GM23338 (cell line): ENCODE data around the gene ESR2. TPM values are rescaled to one million over a fixed set of nuclear protein-coding genes. Genes with fewer than 3 reads are reported as not detected.

Experiments
- ATAC-seq: fragments of 200-7000 bp; cut with Tn5 transposase; 3 replicates; pipeline ENCODE4 v1.9.1; 2020
- DNase-seq: peaks from one replicate; pipeline ENCODE4 v3.0.0-alpha.2; 2015; ENCODE audit warnings: low spot score
- H2AFZ ChIP-seq: fragments of 200-600 bp; sonication (generic); 2 replicates; pipeline ENCODE4 v1.8.0; 2016; ENCODE audit warnings: antibody characterized with exemption, mild to moderate bottlenecking, moderate library complexity
- H3F3A ChIP-seq: fragments of 200-600 bp; sonication (generic); replicated peaks from 2 replicates; pipeline ENCODE4 v1.8.0; 2017; ENCODE audit warnings: antibody characterized with exemption, mixed run types, low read depth
- H3K27ac ChIP-seq: fragments of 200-600 bp; sonication (generic); 2 replicates; pipeline ENCODE4 v1.6.1; 2016; ENCODE audit warnings: low read depth
- H3K27me3 ChIP-seq: fragments of 200-600 bp; sonication (generic); 2 replicates; pipeline ENCODE4 v1.8.0; 2016; ENCODE audit warnings: mild to moderate bottlenecking, mixed run types, moderate library complexity; ENCODE audit not compliant: insufficient read depth
- H3K36me3 ChIP-seq: fragments of 200-600 bp; sonication (generic); 2 replicates; pipeline ENCODE4 v1.8.0; 2016; ENCODE audit warnings: mild to moderate bottlenecking; ENCODE audit not compliant: insufficient read depth
- H3K4me1 ChIP-seq: fragments of 200-600 bp; sonication (generic); 2 replicates; pipeline ENCODE4 v1.8.0; 2016; ENCODE audit warnings: mild to moderate bottlenecking, moderate library complexity; ENCODE audit not compliant: insufficient read depth
- H3K4me2 ChIP-seq: fragments of 200-600 bp; sonication (generic); 2 replicates; pipeline ENCODE4 v1.7.1; 2017; ENCODE audit warnings: mixed run types
- H3K4me3 ChIP-seq: fragments of 200-600 bp; sonication (generic); 2 replicates; pipeline ENCODE4 v1.6.1; 2016; ENCODE audit warnings: mixed run types
- H3K79me2 ChIP-seq: fragments of 200-600 bp; sonication (generic); replicated peaks from 2 replicates; pipeline ENCODE4 v1.8.0; 2017; ENCODE audit warnings: mild to moderate bottlenecking; ENCODE audit not compliant: insufficient read depth
- H3K9me2 ChIP-seq: fragments of 200-600 bp; sonication (generic); 2 replicates; pipeline ENCODE4 v1.8.0; 2017; ENCODE audit not compliant: insufficient read depth
- H4K20me1 ChIP-seq: fragments of 200-600 bp; sonication (generic); replicated peaks from 2 replicates; pipeline ENCODE4 v1.8.0; 2017; ENCODE audit warnings: mild to moderate bottlenecking; ENCODE audit not compliant: insufficient read depth
- H3K27ac Mint-ChIP-seq: 2 replicates; pipeline ENCODE4 v1.8.0; 2020; ENCODE audit warnings: inconsistent platforms, mild to moderate bottlenecking, moderate library complexity, mixed read lengths
- H3K27me3 Mint-ChIP-seq: 3 replicates; pipeline ENCODE4 v1.8.0; 2022; ENCODE audit warnings: low read depth, mild to moderate bottlenecking, moderate library complexity, mixed read lengths, inconsistent platforms; ENCODE audit not compliant: insufficient read depth, poor library complexity
- H3K36me3 Mint-ChIP-seq: 3 replicates; pipeline ENCODE4 v1.8.0; 2021; ENCODE audit warnings: low read depth, mild to moderate bottlenecking, inconsistent platforms, moderate library complexity, mixed read lengths
- H3K4me1 Mint-ChIP-seq: 3 replicates; pipeline ENCODE4 v1.8.0; 2020; ENCODE audit warnings: mild to moderate bottlenecking, inconsistent platforms, mixed read lengths
- H3K4me3 Mint-ChIP-seq: 3 replicates; pipeline ENCODE4 v1.8.0; 2021; ENCODE audit warnings: moderate library complexity, mild to moderate bottlenecking, inconsistent platforms, mixed read lengths
- H3K9me3 Mint-ChIP-seq: 3 replicates; pipeline ENCODE4 v1.8.0; 2020; ENCODE audit warnings: moderate library complexity, mild to moderate bottlenecking, inconsistent platforms, mixed read lengths
- CREB1 ChIP-seq: fragments of 250-450 bp; sonication (Bioruptor Pico); IDR thresholded peaks from 2 replicates; pipeline ENCODE4 v1.5.0; 2020; ENCODE audit warnings: low read depth, mild to moderate bottlenecking, moderate library complexity
- EZH2 ChIP-seq: fragments of 200-600 bp; sonication (generic); IDR thresholded peaks from one replicate; pipeline ENCODE4 v1.8.0; 2017; ENCODE audit warnings: antibody characterized with exemption, mild to moderate bottlenecking, low read depth; ENCODE audit not compliant: unreplicated experiment
- NANOG ChIP-seq: IDR thresholded peaks from 2 replicates; pipeline ENCODE4 v1.6.1; 2016; ENCODE audit warnings: antibody characterized with exemption, borderline replicate concordance
- POLR2AphosphoS5 ChIP-seq: IDR thresholded peaks from 2 replicates; pipeline ENCODE4 v1.6.1; 2016; ENCODE audit warnings: antibody characterized with exemption, low read depth
- ZNF114 ChIP-seq: fragments of 250-450 bp; sonication (Bioruptor Pico); IDR thresholded peaks from 2 replicates; pipeline ENCODE4 v1.5.0; 2020; ENCODE audit warnings: mild to moderate bottlenecking, moderate library complexity
- polyA plus RNA-seq: library from polyadenylated mRNA; unstranded; fragments of >200 nt; fragmentation: Nextera tagmentation; extraction: Ambion mirVana; gene quantifications from 2 replicates; pipeline ENCODE4 v1.2.1, GENCODE V29; 2016
- total RNA-seq: library from RNA; depleted of rRNA; stranded (reverse); fragments of >200 nt; shearing (Covaris generic); gene quantifications from 2 replicates; pipeline ENCODE4 v1.2.3, GENCODE V29; 2014
- TF ChIP-seq, protein P1 (sequence below): IDR thresholded peaks from one replicate; pipeline ENCODE4 v1.6.1; 2018; ENCODE audit warnings: antibody characterized with exemption; ENCODE audit not compliant: unreplicated experiment
- TF ChIP-seq, protein P2 (sequence below): IDR thresholded peaks from 2 replicates; pipeline ENCODE4 v1.6.1; 2016; ENCODE audit warnings: antibody characterized with exemption
- TF ChIP-seq, protein P3 (sequence below), 2 experiments: fragments of 200-600 bp in 1 of 2; sonication (generic) in 1 of 2; conservative IDR thresholded peaks; 2 replicates each; pipeline versions ENCODE4 v1.5.1 to v1.6.1; 2016 to 2017; ENCODE audit warnings: antibody characterized with exemption in 2 of 2, low read depth in 2 of 2, mild to moderate bottlenecking in 2 of 2, moderate library complexity in 1 of 2

The ESR2 gene
- total and polyA plus RNA-seq, 2 experiments from 2014 or later = 0.58 to 0.59 TPM

DNA sequence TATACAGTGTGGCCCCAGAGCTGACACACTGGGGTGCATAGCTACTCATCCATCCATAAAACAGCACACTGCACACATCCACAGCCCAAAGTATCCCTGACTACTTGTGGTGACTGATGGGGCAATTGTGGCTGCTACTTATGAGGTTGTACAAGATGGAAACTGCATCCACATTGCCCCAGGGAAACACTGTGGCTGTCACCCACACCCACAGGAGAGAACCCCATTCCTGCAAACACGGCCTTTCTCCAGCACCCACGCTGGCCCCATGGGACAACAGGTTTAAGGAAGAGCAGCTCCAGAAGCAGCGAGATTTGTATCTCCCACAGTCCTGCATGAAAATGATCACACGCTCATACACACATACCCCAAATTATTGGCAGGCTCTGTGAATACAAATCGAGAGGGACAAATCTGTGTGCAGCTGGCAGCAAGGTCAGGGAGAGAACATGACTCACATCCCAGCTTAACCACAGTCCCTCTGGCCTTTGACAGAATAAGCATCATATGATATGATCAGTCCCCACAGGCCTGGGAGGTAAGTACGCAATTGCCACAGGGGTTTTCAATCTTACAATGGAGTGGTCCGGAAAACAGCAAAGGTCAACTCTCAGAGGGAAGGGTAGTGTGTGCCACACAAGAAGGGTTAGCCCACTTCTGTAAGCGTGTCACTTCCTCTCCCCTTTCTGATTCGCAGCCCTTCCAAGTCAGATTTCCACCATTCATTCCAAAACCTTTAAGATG, 61.9 kb downstream of the ESR2 start (continued):
- TF ChIP-seq, protein P1, sequence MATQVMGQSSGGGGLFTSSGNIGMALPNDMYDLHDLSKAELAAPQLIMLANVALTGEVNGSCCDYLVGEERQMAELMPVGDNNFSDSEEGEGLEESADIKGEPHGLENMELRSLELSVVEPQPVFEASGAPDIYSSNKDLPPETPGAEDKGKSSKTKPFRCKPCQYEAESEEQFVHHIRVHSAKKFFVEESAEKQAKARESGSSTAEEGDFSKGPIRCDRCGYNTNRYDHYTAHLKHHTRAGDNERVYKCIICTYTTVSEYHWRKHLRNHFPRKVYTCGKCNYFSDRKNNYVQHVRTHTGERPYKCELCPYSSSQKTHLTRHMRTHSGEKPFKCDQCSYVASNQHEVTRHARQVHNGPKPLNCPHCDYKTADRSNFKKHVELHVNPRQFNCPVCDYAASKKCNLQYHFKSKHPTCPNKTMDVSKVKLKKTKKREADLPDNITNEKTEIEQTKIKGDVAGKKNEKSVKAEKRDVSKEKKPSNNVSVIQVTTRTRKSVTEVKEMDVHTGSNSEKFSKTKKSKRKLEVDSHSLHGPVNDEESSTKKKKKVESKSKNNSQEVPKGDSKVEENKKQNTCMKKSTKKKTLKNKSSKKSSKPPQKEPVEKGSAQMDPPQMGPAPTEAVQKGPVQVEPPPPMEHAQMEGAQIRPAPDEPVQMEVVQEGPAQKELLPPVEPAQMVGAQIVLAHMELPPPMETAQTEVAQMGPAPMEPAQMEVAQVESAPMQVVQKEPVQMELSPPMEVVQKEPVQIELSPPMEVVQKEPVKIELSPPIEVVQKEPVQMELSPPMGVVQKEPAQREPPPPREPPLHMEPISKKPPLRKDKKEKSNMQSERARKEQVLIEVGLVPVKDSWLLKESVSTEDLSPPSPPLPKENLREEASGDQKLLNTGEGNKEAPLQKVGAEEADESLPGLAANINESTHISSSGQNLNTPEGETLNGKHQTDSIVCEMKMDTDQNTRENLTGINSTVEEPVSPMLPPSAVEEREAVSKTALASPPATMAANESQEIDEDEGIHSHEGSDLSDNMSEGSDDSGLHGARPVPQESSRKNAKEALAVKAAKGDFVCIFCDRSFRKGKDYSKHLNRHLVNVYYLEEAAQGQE = no peak
- TF ChIP-seq, protein P2, sequence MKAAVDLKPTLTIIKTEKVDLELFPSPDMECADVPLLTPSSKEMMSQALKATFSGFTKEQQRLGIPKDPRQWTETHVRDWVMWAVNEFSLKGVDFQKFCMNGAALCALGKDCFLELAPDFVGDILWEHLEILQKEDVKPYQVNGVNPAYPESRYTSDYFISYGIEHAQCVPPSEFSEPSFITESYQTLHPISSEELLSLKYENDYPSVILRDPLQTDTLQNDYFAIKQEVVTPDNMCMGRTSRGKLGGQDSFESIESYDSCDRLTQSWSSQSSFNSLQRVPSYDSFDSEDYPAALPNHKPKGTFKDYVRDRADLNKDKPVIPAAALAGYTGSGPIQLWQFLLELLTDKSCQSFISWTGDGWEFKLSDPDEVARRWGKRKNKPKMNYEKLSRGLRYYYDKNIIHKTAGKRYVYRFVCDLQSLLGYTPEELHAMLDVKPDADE = no peak
- TF ChIP-seq CREB1 (CRISPR knock-in tag) = no peak

DNA sequence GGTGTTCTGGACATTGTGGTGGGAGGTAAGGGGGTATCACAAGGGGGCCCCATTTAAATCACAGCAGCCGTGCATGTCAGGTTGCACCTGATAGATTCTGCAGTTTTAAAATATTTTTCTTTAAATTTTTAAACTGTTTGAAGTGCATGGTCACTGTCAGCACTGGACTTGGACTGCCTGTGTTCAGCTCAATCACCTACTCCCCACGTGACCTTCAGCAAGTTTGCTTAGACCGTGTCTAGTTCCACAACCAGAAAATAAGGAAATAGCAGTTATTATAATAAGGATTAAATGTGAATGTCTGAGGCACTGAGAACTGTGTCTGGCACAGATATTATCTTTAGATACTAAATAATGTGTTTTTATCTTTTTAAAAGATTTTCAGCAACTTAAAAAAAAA, 64.7 kb downstream of the ESR2 start:
- H3K4me3 Mint-ChIP-seq = no peak overlapping the region
- H3K27me3 Mint-ChIP-seq = peaks cover 4% of the 10 kb centered on the region
- peaks cover 28% of the 10 kb centered on the region for H3K36me3 Mint-ChIP-seq

More for the DNA sequence above, 64.7 kb downstream of the ESR2 start:
- Histone ChIP-seq H3K36me3 (peaks cover 20% of the 10 kb centered on the region; the same call in 1 of the 2 replicates), H3K27me3 (no peaks in the 10 kb centered on the region), H3K9me2 (no peaks in the 10 kb centered on the region), H3K4me1 (no peaks in the 10 kb centered on the region), H3K27ac (no peak overlapping the region), H3F3A (no peaks in the 10 kb centered on the region), H3K79me2 (no peaks in the 10 kb centered on the region), H3K4me3 (no peak overlapping the region), H2AFZ (no peak overlapping the region), H4K20me1 (no peaks in the 10 kb centered on the region; the same call in 1 of the 2 replicates), H3K4me2 (no peak overlapping the region)
- DNase-seq (no peak), ATAC-seq (no peak)
- no peaks in the 10 kb centered on the region for H3K9me3 Mint-ChIP-seq
- H3K27ac Mint-ChIP-seq = no peak overlapping the region
- H3K4me1 Mint-ChIP-seq = no peaks in the 10 kb centered on the region
- TF ChIP-seq, protein P3, sequence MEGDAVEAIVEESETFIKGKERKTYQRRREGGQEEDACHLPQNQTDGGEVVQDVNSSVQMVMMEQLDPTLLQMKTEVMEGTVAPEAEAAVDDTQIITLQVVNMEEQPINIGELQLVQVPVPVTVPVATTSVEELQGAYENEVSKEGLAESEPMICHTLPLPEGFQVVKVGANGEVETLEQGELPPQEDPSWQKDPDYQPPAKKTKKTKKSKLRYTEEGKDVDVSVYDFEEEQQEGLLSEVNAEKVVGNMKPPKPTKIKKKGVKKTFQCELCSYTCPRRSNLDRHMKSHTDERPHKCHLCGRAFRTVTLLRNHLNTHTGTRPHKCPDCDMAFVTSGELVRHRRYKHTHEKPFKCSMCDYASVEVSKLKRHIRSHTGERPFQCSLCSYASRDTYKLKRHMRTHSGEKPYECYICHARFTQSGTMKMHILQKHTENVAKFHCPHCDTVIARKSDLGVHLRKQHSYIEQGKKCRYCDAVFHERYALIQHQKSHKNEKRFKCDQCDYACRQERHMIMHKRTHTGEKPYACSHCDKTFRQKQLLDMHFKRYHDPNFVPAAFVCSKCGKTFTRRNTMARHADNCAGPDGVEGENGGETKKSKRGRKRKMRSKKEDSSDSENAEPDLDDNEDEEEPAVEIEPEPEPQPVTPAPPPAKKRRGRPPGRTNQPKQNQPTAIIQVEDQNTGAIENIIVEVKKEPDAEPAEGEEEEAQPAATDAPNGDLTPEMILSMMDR (conservative IDR thresholded peaks at IDR 0.05; ENCODE audit: low read depth in 2 of 2) = no peak
- TF ChIP-seq NANOG (no peak), POLR2AphosphoS5 (no peak), ZNF114 (CRISPR knock-in tag) (no peak), EZH2 (no peak), CREB1 (CRISPR knock-in tag) (no peak)
- TF ChIP-seq, protein P1 = no peak
